A673 (cell line): ENCODE measurements around the gene LRBA. TPM values are rescaled to one million over a fixed set of nuclear protein-coding genes. Genes with fewer than 3 reads are reported as not detected.

Experiments used
- BruUV-seq: library from RNA; stranded (reverse); fragments of 400-500 nt; replicated peaks from 2 replicates; lab custom pipeline; 2021; lab: Mats Ljungman, UMichigan
- CTCF ChIA-PET: fragments of 300-600 bp; sonication (Branson Sonifier 250); formaldehyde crosslinking; loops from one replicate; lab custom pipeline; 2022; ENCODE audit warnings: antibody characterized with exemption; lab: Charles Lee
- POLR2A ChIA-PET: fragments of 300-600 bp; sonication (Branson Sonifier 250); formaldehyde crosslinking; loops from one replicate; lab custom pipeline; 2022; ENCODE audit warnings: antibody characterized with exemption; ENCODE audit not compliant: low non-redundant PET; lab: Charles Lee
- DNase-seq: peaks from one replicate; pipeline ENCODE4 v3.0.0-alpha.2; 2015; ENCODE audit warnings: low spot score
- H3K27ac ChIP-seq: fragments of 200-600 bp; sonication (generic); 2 replicates; pipeline ENCODE4 v1.5.1; 2016; ENCODE audit warnings: mixed run types, low read depth, mild to moderate bottlenecking, mixed read lengths, antibody characterized with exemption, low read length; ENCODE audit not compliant: poor library complexity, severe bottlenecking
- H3K27me3 ChIP-seq: fragments of 200-600 bp; sonication (generic); replicated peaks from 2 replicates; pipeline ENCODE4 v1.6.1; 2017; ENCODE audit warnings: mixed run types, low read depth, mild to moderate bottlenecking, mixed read lengths, antibody characterized with exemption, low read length; ENCODE audit not compliant: insufficient read depth, poor library complexity
- H3K36me3 ChIP-seq: fragments of 200-600 bp; sonication (generic); 2 replicates; pipeline ENCODE4 v1.6.1; 2016; ENCODE audit warnings: mixed run types, mild to moderate bottlenecking, mixed read lengths, antibody characterized with exemption, low read length; ENCODE audit not compliant: insufficient read depth, poor library complexity, severe bottlenecking
- H3K4me1 ChIP-seq: fragments of 200-600 bp; sonication (generic); 2 replicates; pipeline ENCODE4 v1.6.1; 2017; ENCODE audit warnings: mixed run types, mild to moderate bottlenecking, mixed read lengths, antibody characterized with exemption, low read length; ENCODE audit not compliant: insufficient read depth, poor library complexity, severe bottlenecking
- H3K4me3 ChIP-seq: fragments of 200-600 bp; sonication (generic); 2 replicates; pipeline ENCODE4 v1.5.1; 2016; ENCODE audit warnings: low read depth, mixed run types, mild to moderate bottlenecking, mixed read lengths, low read length; ENCODE audit not compliant: poor library complexity, severe bottlenecking
- H3K9me3 ChIP-seq: fragments of 200-600 bp; sonication (generic); 2 replicates; pipeline ENCODE4 v1.6.1; 2016; ENCODE audit warnings: mixed run types, low read depth, mild to moderate bottlenecking, mixed read lengths, antibody characterized with exemption, low read length; ENCODE audit not compliant: poor library complexity, severe bottlenecking
- EZH2 ChIP-seq: fragments of 200-600 bp; sonication (generic); IDR thresholded peaks from 2 replicates; pipeline ENCODE4 v1.6.1; 2017; ENCODE audit warnings: borderline replicate concordance, low read depth, mild to moderate bottlenecking, mixed read lengths, antibody characterized with exemption, low read length; ENCODE audit not compliant: poor library complexity, severe bottlenecking
- intact Hi-C: fragments of 100-400 bp; cut with micrococcal nuclease; formaldehyde crosslinking; loops from one replicate; pipeline ENCODE4 v1.10.0; 2022; ENCODE audit not compliant: unreplicated experiment
- total RNA-seq: library from RNA; stranded (reverse); gene quantifications from 2 replicates; pipeline ENCODE4 v1.2.3, GENCODE V29; 2021
- TF ChIP-seq, protein P1 (sequence below): fragments of 300-800, 200-600 bp; sonication (generic); conservative IDR thresholded peaks from 2 replicates; pipeline ENCODE4 v1.5.1; 2017; ENCODE audit warnings: low read depth, mild to moderate bottlenecking, antibody characterized with exemption, low read length, moderate library complexity, mixed read lengths

Gene LRBA
- total RNA-seq, 1 experiment from 2014 or later, result 35.7 TPM

DNA sequence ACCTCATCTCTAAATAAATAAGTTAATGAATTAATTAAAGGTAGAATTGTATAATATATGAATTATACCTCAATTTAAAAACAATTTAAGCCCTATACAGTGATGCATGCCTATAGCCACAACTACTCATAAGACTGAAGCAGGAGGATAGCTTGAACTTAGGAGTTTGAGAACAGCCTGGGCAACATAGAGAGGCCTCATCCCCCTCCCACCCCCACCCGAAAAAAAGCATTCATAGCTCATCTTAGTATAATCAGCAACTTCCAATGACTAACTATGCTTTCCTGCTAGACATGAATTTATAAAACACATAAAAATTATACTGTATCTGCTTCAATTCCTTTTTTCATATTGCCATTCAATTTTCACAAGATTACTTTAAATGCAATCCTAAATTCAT lies 1.6 kb downstream of the LRBA start:
- H3K9me3 ChIP-seq, result no peaks in the 10 kb centered on the region
- peaks cover 14% of the 10 kb centered on the region for H3K4me1 ChIP-seq
- no peak for DNase-seq
- CTCF ChIA-PET, result no interaction called here
- H3K36me3 ChIP-seq, result peaks cover 4% of the 10 kb centered on the region
- H3K4me3 ChIP-seq, result peak overlapping the region; percentile 85
- TF ChIP-seq EZH2, result no peak
- TF ChIP-seq, protein P1, sequence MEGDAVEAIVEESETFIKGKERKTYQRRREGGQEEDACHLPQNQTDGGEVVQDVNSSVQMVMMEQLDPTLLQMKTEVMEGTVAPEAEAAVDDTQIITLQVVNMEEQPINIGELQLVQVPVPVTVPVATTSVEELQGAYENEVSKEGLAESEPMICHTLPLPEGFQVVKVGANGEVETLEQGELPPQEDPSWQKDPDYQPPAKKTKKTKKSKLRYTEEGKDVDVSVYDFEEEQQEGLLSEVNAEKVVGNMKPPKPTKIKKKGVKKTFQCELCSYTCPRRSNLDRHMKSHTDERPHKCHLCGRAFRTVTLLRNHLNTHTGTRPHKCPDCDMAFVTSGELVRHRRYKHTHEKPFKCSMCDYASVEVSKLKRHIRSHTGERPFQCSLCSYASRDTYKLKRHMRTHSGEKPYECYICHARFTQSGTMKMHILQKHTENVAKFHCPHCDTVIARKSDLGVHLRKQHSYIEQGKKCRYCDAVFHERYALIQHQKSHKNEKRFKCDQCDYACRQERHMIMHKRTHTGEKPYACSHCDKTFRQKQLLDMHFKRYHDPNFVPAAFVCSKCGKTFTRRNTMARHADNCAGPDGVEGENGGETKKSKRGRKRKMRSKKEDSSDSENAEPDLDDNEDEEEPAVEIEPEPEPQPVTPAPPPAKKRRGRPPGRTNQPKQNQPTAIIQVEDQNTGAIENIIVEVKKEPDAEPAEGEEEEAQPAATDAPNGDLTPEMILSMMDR, result no peak
- BruUV-seq, result no TSS peak
- no peaks in the 10 kb centered on the region for H3K27me3 ChIP-seq
- POLR2A ChIA-PET, result no interaction called here
- H3K27ac ChIP-seq, result peak overlapping the region; percentile 14
- intact Hi-C loops, result no loop called here

DNA sequence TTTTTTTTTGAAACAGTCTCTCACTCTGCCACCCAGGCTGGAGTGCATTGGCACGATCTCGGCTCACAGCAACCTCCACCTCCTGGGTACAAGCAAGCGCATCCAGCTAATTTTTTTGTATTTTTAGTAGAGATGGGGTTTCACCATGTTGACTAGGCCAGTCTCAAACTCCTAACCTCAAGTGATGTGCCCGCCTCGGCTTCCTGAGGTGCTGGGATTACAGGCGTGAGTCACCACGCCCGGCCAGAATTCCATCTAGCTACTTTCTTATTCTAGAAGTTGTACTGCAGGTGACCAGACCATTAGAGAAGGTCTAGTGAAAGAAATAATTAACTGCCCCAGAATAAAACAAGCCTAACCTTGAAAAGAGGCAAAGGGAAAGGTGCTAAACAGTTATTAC lies 2.3 kb downstream of the LRBA start:
- peaks cover 14% of the 10 kb centered on the region for H3K4me1 ChIP-seq
- H3K36me3 ChIP-seq, result peaks cover 4% of the 10 kb centered on the region
- DNase-seq, result no peak
- ChIA-PET CTCF (no interaction called here), POLR2A (interaction anchor here (0.6 kb wide), 1 partner anchor 1301 kb away, joined by 5 read pairs; no protein-coding TSS in a partner anchor)
- TF ChIP-seq, protein P1, result no peak
- no peak for TF ChIP-seq EZH2
- peak overlapping the region; percentile 85 for H3K4me3 ChIP-seq
- H3K27me3 ChIP-seq, result no peaks in the 10 kb centered on the region
- H3K27ac ChIP-seq, result no peak overlapping the region
- BruUV-seq, result no TSS peak
- no peaks in the 10 kb centered on the region for H3K9me3 ChIP-seq
- intact Hi-C loops, result no loop called here

DNA sequence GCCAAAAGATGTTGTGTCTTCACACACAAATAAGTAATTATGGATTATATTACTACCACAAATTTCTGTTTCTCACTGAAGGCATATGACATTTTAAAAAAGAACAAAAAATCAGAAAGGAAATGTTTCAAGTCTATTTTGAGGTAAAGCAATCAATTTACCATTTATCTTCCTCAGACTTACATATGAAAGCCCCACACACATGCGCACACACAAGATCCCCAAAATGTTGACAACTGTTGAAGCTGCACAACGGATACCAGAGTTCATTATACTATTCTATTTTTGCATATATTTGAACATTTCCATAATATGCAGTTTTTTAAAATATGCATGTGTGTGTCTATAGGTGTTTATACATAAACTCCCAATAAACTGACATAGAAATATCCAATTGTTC lies 2.7 kb downstream of the LRBA start:
- no peaks in the 10 kb centered on the region for H3K9me3 ChIP-seq
- H3K27me3 ChIP-seq, result no peaks in the 10 kb centered on the region
- no peak for TF ChIP-seq EZH2
- TF ChIP-seq, protein P1, result no peak
- no peak for DNase-seq
- H3K4me1 ChIP-seq, result peaks cover 14% of the 10 kb centered on the region
- ChIA-PET CTCF (no interaction called here), POLR2A (interaction anchor here (0.6 kb wide), 1 partner anchor 1301 kb away, joined by 5 read pairs; no protein-coding TSS in a partner anchor)
- H3K27ac ChIP-seq, result no peak overlapping the region
- peaks cover 4% of the 10 kb centered on the region for H3K36me3 ChIP-seq
- intact Hi-C loops, result no loop called here
- BruUV-seq, result no TSS peak
- H3K4me3 ChIP-seq, result peak overlapping the region; percentile 85
